ENCODE data around the gene GEMIN5. TPM values are rescaled to one million over a fixed set of nuclear protein-coding genes. Genes with fewer than 3 reads are reported as not detected.

GEMIN5 gene
- total and polyA plus RNA-seq, 12 donors: 4.1 to 18.5 (median 15.6) TPM

DNA sequence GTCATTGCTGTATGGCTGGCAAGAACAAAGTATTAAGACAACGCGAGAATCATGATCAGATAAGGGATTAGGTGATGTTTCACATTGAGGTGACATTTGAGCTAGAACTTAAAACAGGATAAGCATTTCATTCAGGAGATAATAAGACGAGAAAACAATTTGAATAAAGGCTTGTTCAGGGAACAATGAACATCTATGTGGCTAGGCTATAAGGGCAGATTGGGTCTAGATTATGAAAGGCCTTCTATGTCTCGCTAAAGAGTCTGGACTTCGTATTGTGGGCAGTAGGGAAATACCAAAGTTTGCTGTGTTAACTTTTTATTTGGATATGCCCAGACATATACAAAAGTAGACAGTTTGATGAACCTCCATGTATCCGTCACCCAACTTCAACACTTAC is 9.8 kb upstream of the GEMIN5 start:
- no peak for DNase-seq
- WGBS, 2 donors: 79 to 83% methylated on average over 6 of the region's 6 CpGs
- ATAC-seq: no peak
- Histone ChIP-seq H3K4me1 (peaks cover 0 to 39% (median 22%) of the 10 kb centered on the region in 9 donors), H3K27ac (no peak overlapping the region), H3K36me3 (peaks cover 0 to 43% (median 0%) of the 10 kb centered on the region in 9 donors), H3K27me3 (no peaks in the 10 kb centered on the region), H3K4me3 (no peak overlapping the region), H3K9me3 (no peaks in the 10 kb centered on the region)
- TF ChIP-seq, protein P1, sequence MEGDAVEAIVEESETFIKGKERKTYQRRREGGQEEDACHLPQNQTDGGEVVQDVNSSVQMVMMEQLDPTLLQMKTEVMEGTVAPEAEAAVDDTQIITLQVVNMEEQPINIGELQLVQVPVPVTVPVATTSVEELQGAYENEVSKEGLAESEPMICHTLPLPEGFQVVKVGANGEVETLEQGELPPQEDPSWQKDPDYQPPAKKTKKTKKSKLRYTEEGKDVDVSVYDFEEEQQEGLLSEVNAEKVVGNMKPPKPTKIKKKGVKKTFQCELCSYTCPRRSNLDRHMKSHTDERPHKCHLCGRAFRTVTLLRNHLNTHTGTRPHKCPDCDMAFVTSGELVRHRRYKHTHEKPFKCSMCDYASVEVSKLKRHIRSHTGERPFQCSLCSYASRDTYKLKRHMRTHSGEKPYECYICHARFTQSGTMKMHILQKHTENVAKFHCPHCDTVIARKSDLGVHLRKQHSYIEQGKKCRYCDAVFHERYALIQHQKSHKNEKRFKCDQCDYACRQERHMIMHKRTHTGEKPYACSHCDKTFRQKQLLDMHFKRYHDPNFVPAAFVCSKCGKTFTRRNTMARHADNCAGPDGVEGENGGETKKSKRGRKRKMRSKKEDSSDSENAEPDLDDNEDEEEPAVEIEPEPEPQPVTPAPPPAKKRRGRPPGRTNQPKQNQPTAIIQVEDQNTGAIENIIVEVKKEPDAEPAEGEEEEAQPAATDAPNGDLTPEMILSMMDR (IDR thresholded peaks at IDR 0.05): no peak
- intact Hi-C loops (cut with DNase I): loop anchor here in 1 of 10 donors (2.0 kb wide), 1 partner anchor 57 kb away; no protein-coding TSS in a partner anchor

DNA sequence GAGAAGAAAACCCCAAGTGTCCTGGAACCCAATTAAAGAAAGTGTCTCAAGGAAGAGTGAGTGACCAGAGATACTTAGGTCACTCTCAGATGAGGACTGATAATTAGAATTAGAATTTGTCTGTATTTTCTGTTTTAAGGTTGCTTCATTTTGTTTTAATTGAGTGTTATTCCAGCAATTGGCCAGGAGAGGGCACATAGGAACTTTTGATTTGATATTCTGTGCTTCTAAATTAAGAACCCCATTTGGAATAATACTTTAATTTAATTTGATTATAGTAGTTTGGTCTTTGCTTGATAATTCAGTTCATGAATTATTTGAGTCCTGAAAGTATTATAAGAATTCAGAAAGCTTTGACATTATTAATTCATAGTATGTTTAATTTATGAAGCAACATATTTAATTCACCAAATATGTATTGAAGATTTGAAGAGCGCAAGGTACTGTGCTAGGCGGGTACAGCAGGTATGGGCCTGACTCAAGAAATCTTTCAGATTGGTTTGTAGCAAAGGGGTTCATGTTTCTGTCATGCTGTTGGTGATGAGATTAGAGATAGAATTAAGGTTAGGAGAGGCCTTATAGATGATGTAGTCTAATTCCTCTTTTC is 7.8 kb upstream of the GEMIN5 start:
- intact Hi-C loops (cut with DNase I): loop anchor here in 2 of 10 donors (2.0 kb wide), 1 partner anchor 59 kb away; no protein-coding TSS in a partner anchor
- ATAC-seq (no peak), DNase-seq (no peak)
- H3K36me3 ChIP-seq: peaks cover 0 to 26% (median 0%) of the 10 kb centered on the region in 9 donors
- H3K27ac ChIP-seq: no peak overlapping the region
- H3K9me3 ChIP-seq: no peaks in the 10 kb centered on the region
- H3K4me3 ChIP-seq: no peak overlapping the region
- H3K27me3 ChIP-seq: no peaks in the 10 kb centered on the region
- WGBS, 2 donors: 92 to 93% methylated on average over 2 of the region's 2 CpGs
- TF ChIP-seq, protein P1 (IDR thresholded peaks at IDR 0.05): peak; percentile 30 to 77 (median 65)
- H3K4me1 ChIP-seq: peaks cover 0 to 53% (median 35%) of the 10 kb centered on the region in 9 donors

DNA sequence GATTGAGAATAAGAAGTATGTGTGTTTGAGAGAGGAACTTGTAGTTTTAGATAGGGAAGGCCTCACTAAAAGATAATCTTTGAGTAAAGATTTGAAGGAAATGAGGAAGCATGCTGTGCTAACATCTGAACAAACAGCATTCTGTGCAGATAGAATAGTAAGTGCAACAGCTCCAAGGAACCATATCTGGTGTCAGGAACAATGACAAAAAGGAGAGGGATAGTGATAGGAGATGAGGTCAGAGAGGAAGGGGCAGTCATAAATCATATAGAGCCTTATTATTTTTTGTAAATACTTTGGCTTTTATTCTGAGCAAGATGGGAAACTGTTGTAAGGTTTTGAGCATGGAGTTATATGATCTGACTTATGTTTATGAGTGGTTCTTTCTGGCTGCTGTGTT is 6.7 kb upstream of the GEMIN5 start:
- H3K9me3 ChIP-seq: no peaks in the 10 kb centered on the region
- DNase-seq (no peak), ATAC-seq (no peak)
- peaks cover 0 to 26% (median 0%) of the 10 kb centered on the region in 9 donors for H3K36me3 ChIP-seq
- H3K4me3 ChIP-seq: no peak overlapping the region
- no peaks in the 10 kb centered on the region for H3K27me3 ChIP-seq
- TF ChIP-seq, protein P1 (IDR thresholded peaks at IDR 0.05): no peak
- no peak overlapping the region for H3K27ac ChIP-seq
- intact Hi-C loops (cut with DNase I): loop anchor here in 1 of 10 donors (2.0 kb wide), 1 partner anchor 60 kb away; no protein-coding TSS in a partner anchor
- peaks cover 0 to 58% (median 41%) of the 10 kb centered on the region in 9 donors for H3K4me1 ChIP-seq

DNA sequence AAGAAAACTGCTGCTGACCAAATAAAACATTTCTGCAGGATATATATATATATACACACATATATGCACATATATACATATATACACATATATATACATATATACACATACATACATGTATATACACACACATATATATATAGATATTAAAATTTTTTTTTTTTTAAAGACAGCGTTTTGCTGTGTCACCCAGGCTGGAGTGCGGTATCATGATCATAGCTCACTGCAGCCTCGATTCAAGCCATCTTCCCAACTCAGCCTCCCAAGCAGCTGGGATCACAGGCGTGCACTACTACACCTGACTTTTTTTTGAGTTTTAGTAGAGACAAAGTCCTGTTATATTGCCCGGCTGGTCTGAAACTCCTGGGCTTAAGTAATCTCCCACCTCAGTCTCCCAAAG is 5.5 kb upstream of the GEMIN5 start:
- Histone ChIP-seq H3K4me1 (peaks cover 0 to 59% (median 40%) of the 10 kb centered on the region in 9 donors), H3K27ac (no peak overlapping the region), H3K4me3 (no peak overlapping the region), H3K9me3 (no peaks in the 10 kb centered on the region), H3K36me3 (peaks cover 0 to 26% (median 0%) of the 10 kb centered on the region in 9 donors), H3K27me3 (no peaks in the 10 kb centered on the region)
- 86 to 89% methylated on average over 5 of the region's 5 CpGs for WGBS, 2 donors
- intact Hi-C loops (cut with DNase I): no loop called here
- TF ChIP-seq, protein P1 (IDR thresholded peaks at IDR 0.05): no peak
- ATAC-seq: no peak
- DNase-seq: no peak

All from heart right ventricle (tissue), 16 donors.